Lung (tissue), 12 donors: ENCODE data around the gene GRIN2D. TPM values are rescaled to one million over a fixed set of nuclear protein-coding genes. Genes with fewer than 3 reads are reported as not detected.

Source experiments
- ATAC-seq: fragments of 200-7000 bp; cut with Tn5 transposase; one replicate; pipeline ENCODE4 v1.9.1; 2020; ENCODE audit warnings: moderate number of reproducible peaks; ENCODE audit not compliant: insufficient read depth, low FRiP score
- DNase-seq, 3 donors: peaks; one replicate each; pipeline ENCODE4 v3.0.0-alpha.2; 2013 to 2017
- H3K27ac ChIP-seq, 2 donors: one replicate each; pipeline ENCODE4 v1.5.1; 2013; ENCODE audit warnings: mild to moderate bottlenecking in 2 of 2, moderate library complexity in 2 of 2, control low read depth in 1 of 2, inconsistent platforms in 1 of 2, low read depth in 1 of 2, low read length in 1 of 2
- H3K27me3 ChIP-seq, 3 donors: one replicate each; pipeline ENCODE4 v1.5.1; 2013; ENCODE audit warnings: low read length in 2 of 3; ENCODE audit not compliant: control insufficient read depth in 3 of 3, insufficient read depth in 3 of 3
- H3K36me3 ChIP-seq, 4 donors: one replicate each; pipeline ENCODE4 v1.5.1; 2013; ENCODE audit warnings: low read length in 4 of 4, mild to moderate bottlenecking in 1 of 4, moderate library complexity in 1 of 4; ENCODE audit not compliant: control insufficient read depth in 4 of 4, insufficient read depth in 4 of 4
- H3K4me1 ChIP-seq, 5 donors: one replicate each; pipeline ENCODE4 v1.5.1; 2013; ENCODE audit warnings: low read length in 5 of 5, mild to moderate bottlenecking in 2 of 5, moderate library complexity in 1 of 5; ENCODE audit not compliant: control insufficient read depth in 5 of 5, insufficient read depth in 5 of 5
- H3K4me3 ChIP-seq: one replicate; pipeline ENCODE4 v1.5.1; 2013; ENCODE audit warnings: mild to moderate bottlenecking, control low read depth, moderate library complexity
- H3K9ac ChIP-seq, 2 donors: one replicate each; pipeline ENCODE4 v1.5.1; 2013; ENCODE audit warnings: low read length in 2 of 2, control low read depth in 1 of 2; ENCODE audit not compliant: insufficient read depth in 1 of 2
- H3K9me3 ChIP-seq, 4 donors: one replicate each; pipeline ENCODE4 v1.5.1; 2013; ENCODE audit warnings: low read length in 3 of 4, mild to moderate bottlenecking in 1 of 4, moderate library complexity in 1 of 4; ENCODE audit not compliant: control insufficient read depth in 4 of 4, insufficient read depth in 3 of 4
- CTCF ChIP-seq: IDR thresholded peaks from 2 replicates; pipeline ENCODE4 v1.5.1; 2012; ENCODE audit warnings: mild to moderate bottlenecking; ENCODE audit errors: control extremely low read depth, extremely low read depth
- WGBS, 2 donors: extraction: QIAGEN DNeasy Blood & Tissue Kit; methylation state at CpG; one replicate each; pipeline ENCODE4 v1.1.7; 2013; 5-methylcytosine and 5-hydroxymethylcytosine counted together
- polyA plus RNA-seq, 2 donors: library from polyadenylated mRNA; stranded (reverse); fragments of 200-250 nt; gene quantifications; one replicate each; pipeline ENCODE4 v1.2.1, GENCODE V29; 2013
- total RNA-seq, 2 donors: library from RNA; depleted of rRNA in 1 of 2; stranded (reverse); fragments of >200 nt in 1 of 2; gene quantifications; one replicate each; pipeline ENCODE4 v1.2.1, GENCODE V29; 2014 to 2021
- donor health status: control.
- donor health status: control.
- donor health status: Bipolar disorder and iron deficiency.
- donor health status: healthy.
- donor health status: DM: yes; HTN: yes; CAD: no.

GRIN2D gene
- total and polyA plus RNA-seq, 4 donors, result 0.26 to 1.0 (median 0.43) TPM

GRCh38 chr19:48348045-48348444 is 45.4 kb upstream of the GRIN2D start:
- Histone ChIP-seq H3K4me1 (peaks cover 0 to 2% (median 0%) of the 10 kb centered on the region in 5 donors), H3K27me3 (no peaks in the 10 kb centered on the region), H3K9me3 (no peaks in the 10 kb centered on the region), H3K9ac (no peak overlapping the region), H3K4me3 (no peak overlapping the region), H3K36me3 (no peaks in the 10 kb centered on the region), H3K27ac (no peak overlapping the region)
- 62 to 74% methylated on average over 5 of the region's 5 CpGs for WGBS, 2 donors
- ATAC-seq (no peak), DNase-seq (peak in 2 of 3 donors; percentile 24 to 50)
- TF ChIP-seq CTCF, result no peak

GRCh38 chr19:48348737-48349136 is 44.7 kb upstream of the GRIN2D start:
- TF ChIP-seq CTCF, result no peak
- Histone ChIP-seq H3K36me3 (no peaks in the 10 kb centered on the region), H3K4me1 (peaks cover 0 to 2% (median 0%) of the 10 kb centered on the region in 5 donors), H3K9ac (no peak overlapping the region), H3K9me3 (no peaks in the 10 kb centered on the region), H3K27ac (no peak overlapping the region), H3K4me3 (no peak overlapping the region), H3K27me3 (no peaks in the 10 kb centered on the region)
- WGBS, 2 donors, result 91 to 92% methylated on average over 7 of the region's 7 CpGs
- DNase-seq, result no peak
- ATAC-seq, result no peak

GRCh38 chr19:48350856-48351255 is 42.6 kb upstream of the GRIN2D start:
- peaks cover 0 to 2% (median 0%) of the 10 kb centered on the region in 5 donors for H3K4me1 ChIP-seq
- DNase-seq, result no peak
- no peak overlapping the region for H3K4me3 ChIP-seq
- H3K9ac ChIP-seq, result no peak overlapping the region
- no peaks in the 10 kb centered on the region for H3K9me3 ChIP-seq
- H3K27me3 ChIP-seq, result no peaks in the 10 kb centered on the region
- no peak for TF ChIP-seq CTCF
- H3K27ac ChIP-seq, result no peak overlapping the region
- H3K36me3 ChIP-seq, result no peaks in the 10 kb centered on the region
- ATAC-seq, result no peak
- 95% methylated on average over 5 of the region's 5 CpGs for WGBS, 2 donors

GRCh38 chr19:48351341-48351752 is 42.1 kb upstream of the GRIN2D start:
- WGBS, 2 donors, result 40 to 45% methylated on average over 8 of the region's 8 CpGs
- H3K9me3 ChIP-seq, result no peaks in the 10 kb centered on the region
- ATAC-seq, result peak; percentile 66

More at GRCh38 chr19:48351341-48351752, 42.1 kb upstream of the GRIN2D start:
- H3K27ac ChIP-seq, result no peak overlapping the region
- peak; percentile 42 for TF ChIP-seq CTCF
- DNase-seq, result peak; percentile 51 to 67 (median 51)
- peaks cover 0 to 2% (median 0%) of the 10 kb centered on the region in 5 donors for H3K4me1 ChIP-seq
- no peak overlapping the region for H3K9ac ChIP-seq
- H3K4me3 ChIP-seq, result no peak overlapping the region
- no peaks in the 10 kb centered on the region for H3K27me3 ChIP-seq
- no peaks in the 10 kb centered on the region for H3K36me3 ChIP-seq
